T47D (cell line): ENCODE data around the gene NAA25.

Experiments used
- DNase-seq, 2 experiments: peaks; one replicate each; pipeline versions ENCODE4 v3.0.0 to v3.0.0-alpha.2; 2011 to 2012; ENCODE audit warnings: low read depth in 1 of 2, low spot score in 1 of 2
- JUND ChIP-seq: IDR thresholded peaks from 2 replicates; pipeline ENCODE4 v1.6.1; 2012; ENCODE audit warnings: low read depth
- in situ Hi-C: cut with HindIII; loops from 2 replicates; pipeline ENCODE4 v1.10.0; 2016; ENCODE audit warnings: low sequenced_read_pairs, low pct_unique_long_range_greater_than_20kb

Gene NAA25

GRCh38 chr12:111984820-111985219 lies 123.8 kb downstream of the NAA25 start:
- TF ChIP-seq JUND = no peak
- in situ Hi-C loops = no loop called here

GRCh38 chr12:111981987-111982386 lies 126.6 kb downstream of the NAA25 start:
- in situ Hi-C loops = no loop called here
- no peak for TF ChIP-seq JUND
- no peak for DNase-seq

More at GRCh38 chr12:111984820-111985219, 123.8 kb downstream of the NAA25 start:
- no peak for DNase-seq

- DNase-seq = no peak
- no peak for TF ChIP-seq JUND
- in situ Hi-C loops = no loop called here
Measured at GRCh38 chr12:111980598-111980997, 128.0 kb downstream of the NAA25 start.

GRCh38 chr12:111978545-111978944 lies 130.0 kb downstream of the NAA25 start:
- in situ Hi-C loops = no loop called here
- no peak for TF ChIP-seq JUND
- DNase-seq = no peak

GRCh38 chr12:111976860-111977259 lies 131.7 kb downstream of the NAA25 start:
- in situ Hi-C loops = no loop called here
- TF ChIP-seq JUND = no peak
- DNase-seq = no peak
